ENCODE data around the gene MGMT.

Gene MGMT

GRCh38 chr10:129689671-129690071, 222.6 kb downstream of the MGMT start:
- no peak for DNase-seq (ENCODE audit: low read depth in 2 of 2)

GRCh38 chr10:129690248-129691070, 223.4 kb downstream of the MGMT start:
- DNase-seq (ENCODE audit: low read depth in 2 of 2): no peak

GRCh38 chr10:129692695-129693094, 225.7 kb downstream of the MGMT start:
- no peak for DNase-seq (ENCODE audit: low read depth in 2 of 2)

GRCh38 chr10:129693382-129693781, 226.3 kb downstream of the MGMT start:
- DNase-seq (ENCODE audit: low read depth in 2 of 2): no peak

GRCh38 chr10:129694184-129694583, 227.1 kb downstream of the MGMT start:
- DNase-seq (ENCODE audit: low read depth in 2 of 2): no peak

- no peak for DNase-seq (ENCODE audit: low read depth in 2 of 2)
Observed at GRCh38 chr10:129694691-129695243, 227.7 kb downstream of the MGMT start.

GRCh38 chr10:129695671-129696070, 228.6 kb downstream of the MGMT start:
- no peak for DNase-seq (ENCODE audit: low read depth in 2 of 2)

GRCh38 chr10:129696636-129697035, 229.6 kb downstream of the MGMT start:
- no peak for DNase-seq (ENCODE audit: low read depth in 2 of 2)

GRCh38 chr10:129697463-129698247, 230.6 kb downstream of the MGMT start:
- no peak for DNase-seq (ENCODE audit: low read depth in 2 of 2)

- DNase-seq (ENCODE audit: low read depth in 2 of 2): peak in 1 of 2 donors; percentile 3
Observed at GRCh38 chr10:129699722-129700340, 232.8 kb downstream of the MGMT start.

GRCh38 chr10:129702605-129703004, 235.6 kb downstream of the MGMT start:
- DNase-seq (ENCODE audit: low read depth in 2 of 2): no peak

GRCh38 chr10:129703287-129704137, 236.5 kb downstream of the MGMT start:
- no peak for DNase-seq (ENCODE audit: low read depth in 2 of 2)

- no peak for DNase-seq (ENCODE audit: low read depth in 2 of 2)
Observed at GRCh38 chr10:129704225-129704624, 237.2 kb downstream of the MGMT start.

GRCh38 chr10:129704786-129705525, 237.9 kb downstream of the MGMT start:
- DNase-seq (ENCODE audit: low read depth in 2 of 2): no peak

- DNase-seq (ENCODE audit: low read depth in 2 of 2): no peak
Observed at GRCh38 chr10:129705676-129706075, 238.6 kb downstream of the MGMT start.

GRCh38 chr10:129706081-129706480, 239.0 kb downstream of the MGMT start:
- DNase-seq (ENCODE audit: low read depth in 2 of 2): no peak

- DNase-seq (ENCODE audit: low read depth in 2 of 2): no peak
Observed at GRCh38 chr10:129706523-129706922, 239.5 kb downstream of the MGMT start.

- DNase-seq (ENCODE audit: low read depth in 2 of 2): no peak
Observed at GRCh38 chr10:129707406-129708388, 240.7 kb downstream of the MGMT start.

GRCh38 chr10:129709101-129709500, 242.1 kb downstream of the MGMT start:
- DNase-seq (ENCODE audit: low read depth in 2 of 2): no peak

All from stimulated activated CD4-positive, alpha-beta T cell treated with anti-CD3 and anti-CD28 coated beads, Interleukin-15, amount 100 ng/mL, for 48 hours (primary cell).